Gastrocnemius medialis (tissue), 4 donors: ENCODE measurements around the gene MRAP.

Experiments used
- POLR2A ChIP-seq, 2 donors: fragments of 450-650 bp; IDR thresholded peaks; one replicate each; pipeline ENCODE4 v1.6.1; 2017; ENCODE audit warnings: antibody characterized with exemption in 2 of 2, mild to moderate bottlenecking in 2 of 2, moderate library complexity in 2 of 2
- TF ChIP-seq, protein P1 (sequence below), 5 experiments: fragments of 450-650 bp in 3 of 5; fragments of 200-600 bp in 2 of 5; sonication (generic) in 2 of 5; IDR thresholded peaks in 4 of 5; conservative IDR thresholded peaks in 1 of 5; 1 replicate in 4 of 5; 2 replicates in 1 of 5; pipeline ENCODE4 v1.5.1; 2016 to 2019; ENCODE audit warnings: antibody characterized with exemption in 5 of 5, mild to moderate bottlenecking in 3 of 5, moderate library complexity in 3 of 5

DNA sequence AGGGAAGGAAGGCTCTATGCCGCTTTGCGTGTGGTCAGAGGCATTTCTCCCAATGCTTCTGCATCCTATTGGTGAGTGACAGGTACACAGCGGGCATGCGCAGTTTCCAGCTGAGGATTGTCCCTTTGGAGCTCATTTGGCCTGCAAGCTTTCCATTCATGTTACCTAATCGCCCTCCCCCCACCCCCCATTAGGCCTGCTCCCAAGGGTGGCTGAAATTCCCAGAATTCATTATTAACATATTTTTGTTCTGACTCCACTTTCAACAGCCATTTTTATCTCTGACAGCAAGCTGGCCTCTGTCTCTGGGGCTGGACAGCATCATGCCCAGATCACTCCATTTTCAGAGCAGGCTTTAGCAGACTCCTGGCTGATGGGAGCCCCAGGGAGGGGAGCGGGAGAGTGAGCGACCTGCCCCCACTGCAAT is 45.4 kb upstream of the MRAP start:
- TF ChIP-seq, protein P1, sequence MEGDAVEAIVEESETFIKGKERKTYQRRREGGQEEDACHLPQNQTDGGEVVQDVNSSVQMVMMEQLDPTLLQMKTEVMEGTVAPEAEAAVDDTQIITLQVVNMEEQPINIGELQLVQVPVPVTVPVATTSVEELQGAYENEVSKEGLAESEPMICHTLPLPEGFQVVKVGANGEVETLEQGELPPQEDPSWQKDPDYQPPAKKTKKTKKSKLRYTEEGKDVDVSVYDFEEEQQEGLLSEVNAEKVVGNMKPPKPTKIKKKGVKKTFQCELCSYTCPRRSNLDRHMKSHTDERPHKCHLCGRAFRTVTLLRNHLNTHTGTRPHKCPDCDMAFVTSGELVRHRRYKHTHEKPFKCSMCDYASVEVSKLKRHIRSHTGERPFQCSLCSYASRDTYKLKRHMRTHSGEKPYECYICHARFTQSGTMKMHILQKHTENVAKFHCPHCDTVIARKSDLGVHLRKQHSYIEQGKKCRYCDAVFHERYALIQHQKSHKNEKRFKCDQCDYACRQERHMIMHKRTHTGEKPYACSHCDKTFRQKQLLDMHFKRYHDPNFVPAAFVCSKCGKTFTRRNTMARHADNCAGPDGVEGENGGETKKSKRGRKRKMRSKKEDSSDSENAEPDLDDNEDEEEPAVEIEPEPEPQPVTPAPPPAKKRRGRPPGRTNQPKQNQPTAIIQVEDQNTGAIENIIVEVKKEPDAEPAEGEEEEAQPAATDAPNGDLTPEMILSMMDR (IDR thresholded peaks at IDR 0.05 in 4 of 5, conservative IDR thresholded peaks at IDR 0.05 in 1 of 5), result no peak
- TF ChIP-seq POLR2A (IDR thresholded peaks at IDR 0.05), result no peak
